ENCODE data around the gene SESN3.

Gene SESN3

GRCh38 chr11:95165638-95166037 is 65.4 kb downstream of the SESN3 start:
- H3K4me3 ChIP-seq (ENCODE audit: low read depth, low read length), result no peak overlapping the region
- in situ Hi-C loops (cut with HindIII; ENCODE audit: low sequenced_read_pairs), result no loop called here
- TF ChIP-seq CTCF (IDR thresholded peaks at IDR 0.05; ENCODE audit: low read depth, low read length), result no peak
- DNase-seq (ENCODE audit: low read depth, low spot score), result no peak

- TF ChIP-seq CTCF (IDR thresholded peaks at IDR 0.05; ENCODE audit: low read depth, low read length), result no peak
- no peak overlapping the region for H3K4me3 ChIP-seq (ENCODE audit: low read depth, low read length)
- in situ Hi-C loops (cut with HindIII; ENCODE audit: low sequenced_read_pairs), result no loop called here
- no peak for DNase-seq (ENCODE audit: low read depth, low spot score)
Observed at GRCh38 chr11:95163106-95163505, 67.9 kb downstream of the SESN3 start.

GRCh38 chr11:95161248-95161647 is 69.8 kb downstream of the SESN3 start:
- in situ Hi-C loops (cut with HindIII; ENCODE audit: low sequenced_read_pairs), result no loop called here
- DNase-seq (ENCODE audit: low read depth, low spot score), result no peak
- TF ChIP-seq CTCF (IDR thresholded peaks at IDR 0.05; ENCODE audit: low read depth, low read length), result no peak
- no peak overlapping the region for H3K4me3 ChIP-seq (ENCODE audit: low read depth, low read length)

GRCh38 chr11:95157824-95158223 is 73.2 kb downstream of the SESN3 start:
- DNase-seq (ENCODE audit: low read depth, low spot score), result no peak
- no peak for TF ChIP-seq CTCF (IDR thresholded peaks at IDR 0.05; ENCODE audit: low read depth, low read length)
- no peak overlapping the region for H3K4me3 ChIP-seq (ENCODE audit: low read depth, low read length)
- in situ Hi-C loops (cut with HindIII; ENCODE audit: low sequenced_read_pairs), result no loop called here

GRCh38 chr11:95156916-95157541 is 74.0 kb downstream of the SESN3 start:
- in situ Hi-C loops (cut with HindIII; ENCODE audit: low sequenced_read_pairs), result no loop called here
- no peak for DNase-seq (ENCODE audit: low read depth, low spot score)
- no peak overlapping the region for H3K4me3 ChIP-seq (ENCODE audit: low read depth, low read length)
- no peak for TF ChIP-seq CTCF (IDR thresholded peaks at IDR 0.05; ENCODE audit: low read depth, low read length)

GRCh38 chr11:95156133-95156721 is 74.8 kb downstream of the SESN3 start:
- TF ChIP-seq CTCF (IDR thresholded peaks at IDR 0.05; ENCODE audit: low read depth, low read length), result no peak
- H3K4me3 ChIP-seq (ENCODE audit: low read depth, low read length), result no peak overlapping the region
- in situ Hi-C loops (cut with HindIII; ENCODE audit: low sequenced_read_pairs), result no loop called here
- DNase-seq (ENCODE audit: low read depth, low spot score), result no peak

All from astrocyte of the spinal cord (primary cell).